Activated naive CD8-positive, alpha-beta T cell treated with anti-CD3 and anti-CD28 coated beads, Interleukin-2, amount 50 U/mL, for 24 hours (primary cell): ENCODE results near the gene ANKDD1B.
"Not testable (repeated sequence)": the region's sequence is repeated elsewhere in the genome, so short reads cannot be mapped to it uniquely, and the experiment has no call there.

Experiments
- ATAC-seq: fragments of 150-1000 bp; cut with Tn5 transposase; one replicate; pipeline ENCODE4 v1.10.0; 2021
- DNase-seq: peaks from one replicate; pipeline ENCODE4 v3.0.0; 2021
- H3K27ac Mint-ChIP-seq: one replicate; pipeline ENCODE4 v1.8.0; 2021; ENCODE audit warnings: mild to moderate bottlenecking, mixed read lengths
- H3K27me3 Mint-ChIP-seq: one replicate; pipeline ENCODE4 v1.8.0; 2021; ENCODE audit warnings: mixed read lengths
- H3K36me3 Mint-ChIP-seq: one replicate; pipeline ENCODE4 v1.8.0; 2021; ENCODE audit warnings: low read depth, mixed read lengths
- H3K4me1 Mint-ChIP-seq: one replicate; pipeline ENCODE4 v1.8.0; 2021; ENCODE audit warnings: mixed read lengths
- H3K4me3 Mint-ChIP-seq: one replicate; pipeline ENCODE4 v1.8.0; 2021; ENCODE audit warnings: mild to moderate bottlenecking, moderate library complexity, mixed read lengths
- H3K9me3 Mint-ChIP-seq: one replicate; pipeline ENCODE4 v1.8.0; 2021; ENCODE audit warnings: mixed read lengths

Gene ANKDD1B

GRCh38 chr5:75611311-75612225, at the start of gene ANKDD1B:
Gene ANKDD1B, plus strand, starts transcription at chr5:75611453. Its CDS starts 182 bp downstream, at chr5:75611635.
- H3K27ac Mint-ChIP-seq, result no peak within 1 kb of the TSS
- DNase-seq (no peak), ATAC-seq (peak; percentile 28)
- peaks cover 4% of the 10 kb centered on the region for H3K4me1 Mint-ChIP-seq
- peaks cover 2% of the 10 kb centered on the region for H3K36me3 Mint-ChIP-seq
- H3K4me3 Mint-ChIP-seq, result no peak within 1 kb of the TSS
- H3K9me3 Mint-ChIP-seq, result no peaks in the 10 kb centered on the region
- H3K27me3 Mint-ChIP-seq, result peaks cover 17% of the 10 kb centered on the region

DNA sequence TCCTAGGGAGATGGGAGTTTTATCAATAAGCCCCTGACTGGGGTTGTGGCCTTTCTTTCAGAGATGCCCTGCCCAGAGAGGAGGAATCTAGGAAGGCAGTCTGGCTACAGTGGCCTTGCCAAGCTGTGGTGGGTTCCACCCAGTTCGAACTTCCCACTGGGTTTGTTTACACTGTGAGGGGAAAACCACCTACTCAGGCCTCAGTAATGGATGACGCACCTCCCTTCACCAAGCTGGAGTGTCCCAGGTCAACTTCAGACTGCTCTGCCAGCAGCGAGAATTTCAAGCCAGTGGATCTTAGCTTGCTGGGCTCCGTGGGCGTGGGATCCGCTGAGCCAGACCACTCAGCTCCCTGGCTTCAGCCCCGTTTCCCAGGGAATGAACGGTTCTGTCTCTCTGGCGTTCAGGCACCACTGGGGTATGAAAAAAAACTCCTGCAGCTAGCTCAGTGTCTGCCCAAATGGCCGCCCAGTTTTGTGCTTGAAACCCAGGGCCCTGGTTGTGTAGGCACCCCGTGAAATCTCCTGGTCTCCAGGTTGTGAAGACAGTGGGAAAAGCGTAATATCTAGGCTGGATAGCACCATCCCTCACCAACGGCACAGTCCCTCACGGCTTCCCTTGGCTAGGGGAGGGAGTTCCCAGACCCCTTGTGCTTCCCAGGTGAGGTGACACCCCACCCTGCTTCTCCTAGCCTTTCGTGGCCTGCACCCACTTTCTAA, 45.1 kb upstream of the ANKDD1B start:
- Mint-ChIP-seq H3K27ac (peak overlapping the region; percentile 95), H3K36me3 (peaks cover 58% of the 10 kb centered on the region), H3K9me3 (peaks cover 27% of the 10 kb centered on the region), H3K4me3 (peak overlapping the region; percentile 45), H3K4me1 (peaks cover 66% of the 10 kb centered on the region)
- DNase-seq, result peak; percentile 15
- not testable (repeated sequence) for ATAC-seq, H3K27me3 Mint-ChIP-seq

DNA sequence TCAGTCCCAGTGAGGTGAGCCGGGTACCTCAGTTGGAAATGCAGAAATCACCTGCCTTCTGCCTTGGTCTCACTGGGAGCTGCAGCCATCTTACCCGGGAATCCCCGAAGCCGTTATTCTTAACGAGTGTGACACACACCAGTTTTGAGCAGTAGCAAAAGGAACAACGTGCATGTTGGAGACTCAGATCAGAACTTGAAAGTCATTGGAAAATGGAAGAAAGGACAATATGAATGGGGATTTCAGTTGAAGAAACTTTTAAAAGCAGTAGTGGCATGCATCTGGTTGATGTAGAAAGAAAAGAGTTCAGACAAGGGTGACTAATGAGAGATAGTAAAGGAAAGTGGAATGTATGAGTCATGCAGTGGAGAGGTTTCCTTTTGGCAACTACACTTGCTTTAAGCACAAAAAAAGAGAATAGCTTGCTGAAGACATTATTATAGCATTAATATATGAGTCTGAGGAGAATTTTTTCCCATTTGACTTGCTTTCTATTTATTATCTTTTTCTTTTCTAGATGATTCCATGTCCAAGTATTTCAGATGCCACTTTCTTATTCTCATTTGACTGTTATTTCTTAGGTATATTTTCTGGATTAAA, 44.4 kb upstream of the ANKDD1B start:
- H3K27me3 Mint-ChIP-seq, result peaks cover 1% of the 10 kb centered on the region
- H3K4me3 Mint-ChIP-seq, result peak overlapping the region; percentile 45
- peak overlapping the region; percentile 95 for H3K27ac Mint-ChIP-seq
- DNase-seq, result peak; percentile 52
- ATAC-seq, result peak; percentile 89
- H3K36me3 Mint-ChIP-seq, result peaks cover 59% of the 10 kb centered on the region
- peaks cover 23% of the 10 kb centered on the region for H3K9me3 Mint-ChIP-seq
- H3K4me1 Mint-ChIP-seq, result peaks cover 69% of the 10 kb centered on the region

DNA sequence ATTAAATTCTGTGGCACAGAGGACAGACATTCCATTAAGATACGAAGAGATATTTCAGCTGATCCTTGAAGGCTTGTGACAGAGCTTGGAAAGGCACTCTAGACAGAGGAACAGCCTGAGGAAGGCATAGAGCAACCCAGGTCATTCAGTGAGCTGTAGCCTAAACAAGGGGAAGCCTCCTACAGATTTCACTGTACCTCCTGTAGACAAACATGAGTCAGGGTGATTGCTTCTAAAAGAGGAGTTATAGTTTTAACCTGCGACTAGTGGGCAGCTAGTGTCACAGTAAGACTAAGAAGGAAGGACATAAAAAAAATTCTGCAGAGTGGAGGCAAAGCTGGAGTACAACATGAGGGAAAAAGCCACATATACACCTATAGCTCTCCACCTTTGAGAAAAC, 43.5 kb upstream of the ANKDD1B start:
- peaks cover 69% of the 10 kb centered on the region for H3K4me1 Mint-ChIP-seq
- DNase-seq (no peak), ATAC-seq (peak; percentile 79)
- peaks cover 1% of the 10 kb centered on the region for H3K27me3 Mint-ChIP-seq
- peaks cover 16% of the 10 kb centered on the region for H3K9me3 Mint-ChIP-seq
- H3K27ac Mint-ChIP-seq, result peak overlapping the region; percentile 95
- peaks cover 59% of the 10 kb centered on the region for H3K36me3 Mint-ChIP-seq
- peak overlapping the region; percentile 45 for H3K4me3 Mint-ChIP-seq

DNA sequence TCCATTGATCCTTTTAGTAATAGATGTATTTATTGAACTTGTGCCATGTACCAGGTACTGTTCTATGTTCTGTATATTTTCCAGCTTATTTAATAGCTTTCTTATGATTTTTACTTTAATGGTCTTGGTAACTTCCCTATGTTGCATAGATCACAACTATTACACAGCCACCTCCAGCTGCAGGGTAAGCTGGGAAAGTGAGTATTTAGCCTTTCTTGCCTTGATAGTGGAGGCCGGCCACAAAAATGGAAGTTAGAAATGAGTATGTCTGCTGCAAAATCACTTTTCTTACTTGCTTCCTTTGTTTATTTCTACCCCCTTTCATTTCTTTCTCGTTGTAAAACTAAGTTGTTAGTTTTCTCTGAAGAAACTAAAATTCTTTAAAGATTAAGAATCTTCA, 43.1 kb upstream of the ANKDD1B start:
- DNase-seq, result no peak
- peak overlapping the region; percentile 95 for H3K27ac Mint-ChIP-seq
- peaks cover 11% of the 10 kb centered on the region for H3K9me3 Mint-ChIP-seq
- peaks cover 1% of the 10 kb centered on the region for H3K27me3 Mint-ChIP-seq
- H3K36me3 Mint-ChIP-seq, result peaks cover 58% of the 10 kb centered on the region
- no peak overlapping the region for H3K4me3 Mint-ChIP-seq
- ATAC-seq, result no peak
- H3K4me1 Mint-ChIP-seq, result peaks cover 68% of the 10 kb centered on the region

GRCh38 chr5:75571547-75571946, 39.7 kb upstream of the ANKDD1B start:
- peaks cover 1% of the 10 kb centered on the region for H3K27me3 Mint-ChIP-seq
- DNase-seq, result no peak
- no peak overlapping the region for H3K4me3 Mint-ChIP-seq
- peaks cover 44% of the 10 kb centered on the region for H3K36me3 Mint-ChIP-seq
- no peaks in the 10 kb centered on the region for H3K9me3 Mint-ChIP-seq
- peaks cover 49% of the 10 kb centered on the region for H3K4me1 Mint-ChIP-seq
- ATAC-seq, result no peak
- no peak overlapping the region for H3K27ac Mint-ChIP-seq

GRCh38 chr5:75574791-75575190, 36.5 kb upstream of the ANKDD1B start:
- no peak overlapping the region for H3K4me3 Mint-ChIP-seq

DNA sequence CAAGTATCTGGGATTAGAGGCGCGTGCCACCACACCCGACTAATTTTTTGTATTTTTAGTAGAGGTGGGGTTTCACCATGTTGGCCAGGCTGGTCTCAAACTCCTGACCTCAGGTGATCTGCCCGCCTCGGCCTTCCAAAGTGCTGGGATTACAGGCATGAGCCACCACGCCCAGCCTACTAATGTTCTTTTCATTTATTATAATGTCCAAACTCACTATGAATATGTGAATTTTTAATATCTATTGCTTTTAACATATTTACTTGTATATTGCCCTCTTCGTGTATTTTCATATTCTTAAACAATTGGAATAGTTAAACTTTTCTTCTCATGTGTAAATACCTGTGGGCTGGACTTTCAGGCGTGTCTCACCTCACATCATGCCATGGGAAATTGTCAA, 33.0 kb upstream of the ANKDD1B start:
- H3K9me3 Mint-ChIP-seq, ATAC-seq, H3K4me3 Mint-ChIP-seq, DNase-seq, H3K4me1 Mint-ChIP-seq, H3K27ac Mint-ChIP-seq, H3K27me3 Mint-ChIP-seq: not testable (repeated sequence)
- H3K36me3 Mint-ChIP-seq, result peaks cover 33% of the 10 kb centered on the region

More at GRCh38 chr5:75574791-75575190, 36.5 kb upstream of the ANKDD1B start:
- H3K36me3 Mint-ChIP-seq, result peaks cover 46% of the 10 kb centered on the region
- no peaks in the 10 kb centered on the region for H3K9me3 Mint-ChIP-seq
- no peaks in the 10 kb centered on the region for H3K27me3 Mint-ChIP-seq
- DNase-seq (no peak), ATAC-seq (no peak)
- peaks cover 20% of the 10 kb centered on the region for H3K4me1 Mint-ChIP-seq
- peak overlapping the region; percentile 83 for H3K27ac Mint-ChIP-seq

GRCh38 chr5:75584641-75585040, 26.6 kb upstream of the ANKDD1B start:
- no peak for DNase-seq
- ATAC-seq, result no peak
- no peaks in the 10 kb centered on the region for H3K27me3 Mint-ChIP-seq
- no peaks in the 10 kb centered on the region for H3K9me3 Mint-ChIP-seq
- H3K36me3 Mint-ChIP-seq, result peaks cover 30% of the 10 kb centered on the region
- H3K4me3 Mint-ChIP-seq, result no peak overlapping the region
- no peak overlapping the region for H3K27ac Mint-ChIP-seq
- no peaks in the 10 kb centered on the region for H3K4me1 Mint-ChIP-seq

GRCh38 chr5:75588666-75589065, 22.6 kb upstream of the ANKDD1B start:
- Mint-ChIP-seq H3K9me3 (no peaks in the 10 kb centered on the region), H3K4me1 (no peaks in the 10 kb centered on the region), H3K4me3 (no peak overlapping the region), H3K27me3 (no peaks in the 10 kb centered on the region), H3K27ac (no peak overlapping the region), H3K36me3 (peaks cover 28% of the 10 kb centered on the region)
- DNase-seq (no peak), ATAC-seq (no peak)

- no peaks in the 10 kb centered on the region for H3K27me3 Mint-ChIP-seq
These were observed 10.7 kb upstream of the ANKDD1B start for GRCh38 chr5:75600535-75600934.

DNA sequence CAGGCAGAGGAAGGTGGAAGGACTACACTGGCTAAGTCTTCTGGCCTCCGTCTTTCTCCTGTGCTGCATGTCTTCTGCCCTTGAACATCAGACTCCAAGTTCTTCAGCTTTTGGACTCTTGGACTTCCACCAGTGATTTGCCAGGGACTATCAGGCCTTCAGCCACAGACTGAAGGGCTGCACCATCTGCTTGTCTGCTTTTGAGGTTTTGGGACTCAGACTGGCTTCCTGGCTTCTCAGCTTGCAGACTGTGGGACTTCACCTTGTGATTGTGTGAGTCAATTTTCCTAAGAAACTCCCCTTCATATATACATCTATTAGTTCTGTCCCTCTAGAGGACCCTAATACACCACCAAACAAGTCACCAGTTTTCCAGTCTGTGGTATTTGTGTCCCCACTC, 9.7 kb upstream of the ANKDD1B start:
- H3K4me1 Mint-ChIP-seq, result peaks cover 24% of the 10 kb centered on the region
- no peak overlapping the region for H3K27ac Mint-ChIP-seq
- no peaks in the 10 kb centered on the region for H3K27me3 Mint-ChIP-seq
- DNase-seq (no peak), ATAC-seq (no peak)
- H3K36me3 Mint-ChIP-seq, result peaks cover 32% of the 10 kb centered on the region
- no peak overlapping the region for H3K4me3 Mint-ChIP-seq
- no peaks in the 10 kb centered on the region for H3K9me3 Mint-ChIP-seq

More at GRCh38 chr5:75600535-75600934, 10.7 kb upstream of the ANKDD1B start:
- ATAC-seq, result no peak
- Mint-ChIP-seq H3K27ac (no peak overlapping the region), H3K36me3 (peaks cover 40% of the 10 kb centered on the region), H3K4me3 (no peak overlapping the region), H3K9me3 (no peaks in the 10 kb centered on the region), H3K4me1 (peaks cover 24% of the 10 kb centered on the region)
- no peak for DNase-seq

- peaks cover 28% of the 10 kb centered on the region for H3K36me3 Mint-ChIP-seq
- H3K27ac Mint-ChIP-seq, result no peak overlapping the region
- no peaks in the 10 kb centered on the region for H3K9me3 Mint-ChIP-seq
- ATAC-seq (no peak), DNase-seq (no peak)
- H3K27me3 Mint-ChIP-seq, result no peaks in the 10 kb centered on the region
- no peak overlapping the region for H3K4me3 Mint-ChIP-seq
- peaks cover 24% of the 10 kb centered on the region for H3K4me1 Mint-ChIP-seq
These were observed 9.3 kb upstream of the ANKDD1B start for GRCh38 chr5:75601996-75602395.

DNA sequence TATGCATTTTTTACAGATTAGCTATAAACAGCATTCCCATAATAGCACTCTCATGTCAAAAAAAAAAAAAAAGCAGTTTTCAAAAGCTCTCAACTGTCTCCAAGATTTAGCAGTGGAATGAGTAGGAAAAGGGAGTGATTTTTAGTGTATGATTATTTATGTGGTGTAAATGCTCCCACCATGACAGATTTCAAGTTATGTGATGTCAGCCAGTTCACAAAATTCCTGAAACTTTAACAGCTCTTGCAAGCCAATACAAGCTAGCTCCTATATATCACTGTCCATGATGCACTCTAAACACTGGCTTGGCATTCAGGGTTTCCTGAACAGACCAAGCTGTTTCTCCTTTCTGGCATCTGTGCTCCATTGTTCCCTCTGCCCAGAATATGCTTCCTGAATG, 7.9 kb upstream of the ANKDD1B start:
- H3K4me1 Mint-ChIP-seq, result peaks cover 24% of the 10 kb centered on the region
- H3K9me3 Mint-ChIP-seq, result no peaks in the 10 kb centered on the region
- DNase-seq (no peak), ATAC-seq (no peak)
- no peaks in the 10 kb centered on the region for H3K27me3 Mint-ChIP-seq
- H3K36me3 Mint-ChIP-seq, result peaks cover 26% of the 10 kb centered on the region
- H3K4me3 Mint-ChIP-seq, result no peak overlapping the region
- no peak overlapping the region for H3K27ac Mint-ChIP-seq
